Measurements from ENCODE around the gene LIN7A. TPM values are rescaled to one million over a fixed set of nuclear protein-coding genes. Genes with fewer than 3 reads are reported as not detected.
"Not testable (repeated sequence)": the region's sequence is repeated elsewhere in the genome, so short reads cannot be mapped to it uniquely, and the experiment has no call there.

LIN7A gene
- total and polyA plus RNA-seq, 2 of the 4 experiments (the other 2 are of a cell fraction): 10.8 to 24.7 TPM

DNA sequence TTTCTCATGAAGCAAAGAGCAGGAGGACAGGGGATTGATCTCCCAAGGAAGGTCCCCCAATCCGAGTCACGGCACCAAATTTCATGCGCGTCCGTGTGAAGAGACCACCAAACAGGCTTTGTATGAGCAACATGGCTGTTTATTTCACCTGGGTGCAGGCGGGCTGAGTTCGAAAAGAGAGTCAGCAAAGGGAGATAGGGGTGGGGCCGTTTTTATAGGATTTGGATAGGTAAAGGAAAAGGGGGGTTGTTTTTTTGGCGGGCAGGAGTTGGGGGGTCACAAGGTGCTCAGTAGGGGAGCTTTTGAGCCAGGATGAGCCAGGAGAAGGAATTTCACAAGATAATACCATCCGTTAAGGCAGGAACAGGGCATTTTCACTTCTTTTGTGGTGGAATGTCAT is 149.3 kb downstream of the LIN7A start:
- dilution Hi-C loops (cut with HindIII; ENCODE audit: low sequenced_read_pairs, unreplicated experiment); H2BK20ac ChIP-seq (ENCODE audit: low read depth, low read length); H2BK15ac ChIP-seq (ENCODE audit: low read depth, low read length); CTCF ChIA-PET; H3K4me1 ChIP-seq (ENCODE audit: control insufficient read depth, insufficient read depth, low read length); H3K4me3 ChIP-seq (ENCODE audit: insufficient read depth, low read depth, low read length); H3K9ac ChIP-seq (ENCODE audit: low read depth, low read length); BruUV-seq (replicated peaks); H3K56ac ChIP-seq (ENCODE audit: extremely low read depth, insufficient read depth, low read length); H2BK120ac ChIP-seq (ENCODE audit: low read depth, low read length); H3K9me1 ChIP-seq (ENCODE audit: insufficient read depth, low read length); H3K23ac ChIP-seq (ENCODE audit: low read depth, low read length); H3K18ac ChIP-seq (ENCODE audit: low read depth, low read length); DNase-seq; H2AFZ ChIP-seq (replicated peaks; ENCODE audit: low read length, poor library complexity); H3K4ac ChIP-seq (ENCODE audit: low read depth, low read length); ATAC-seq (ENCODE audit: low read depth); H4K20me1 ChIP-seq (ENCODE audit: insufficient read depth, low read length); H2AK9ac ChIP-seq (replicated peaks; ENCODE audit: low read depth, low read length, poor library complexity); H4K8ac ChIP-seq (ENCODE audit: low read depth in 2 of 2, low read length in 2 of 2); H3K4me2 ChIP-seq (ENCODE audit: low read depth, low read length); H2AK5ac ChIP-seq (ENCODE audit: low read depth, low read length); H3K9me3 ChIP-seq (ENCODE audit: control insufficient read depth, insufficient read depth, low read length); H2BK5ac ChIP-seq (ENCODE audit: low read depth, low read length, poor library complexity, severe bottlenecking); H3K14ac ChIP-seq (replicated peaks; ENCODE audit: low read depth, low read length); H3K79me1 ChIP-seq (ENCODE audit: low read depth in 1 of 2, low read length in 2 of 2); H3K27ac ChIP-seq (ENCODE audit: insufficient read depth, low read length); H4K5ac ChIP-seq (ENCODE audit: low read depth, low read length); H4K91ac ChIP-seq (ENCODE audit: insufficient read depth, low read depth, low read length); intact Hi-C loops (cut with micrococcal nuclease); H3K27me3 ChIP-seq (ENCODE audit: control insufficient read depth, insufficient read depth, low read length); H3K36me3 ChIP-seq (ENCODE audit: control insufficient read depth, insufficient read depth, low read length): not testable (repeated sequence)
- POLR2A ChIA-PET (ENCODE audit: unreplicated experiment): interaction anchor here (0.6 kb wide), 1 partner anchor 20 kb away, joined by 10 read pairs; no protein-coding TSS in a partner anchor
- WGBS, 2 experiments (ENCODE audit: extremely low coverage in 2 of 2, insufficient read length in 1 of 2): 100% methylated on average over 1 of the region's 10 CpGs; no CpG with 5 or more reads in 1 of the 2 experiments
- in situ Hi-C loops (cut with MboI; ENCODE audit: low sequenced_read_pairs): loop anchor here (25.0 kb wide), 1 partner anchor 1376 kb away; no protein-coding TSS in a partner anchor

DNA sequence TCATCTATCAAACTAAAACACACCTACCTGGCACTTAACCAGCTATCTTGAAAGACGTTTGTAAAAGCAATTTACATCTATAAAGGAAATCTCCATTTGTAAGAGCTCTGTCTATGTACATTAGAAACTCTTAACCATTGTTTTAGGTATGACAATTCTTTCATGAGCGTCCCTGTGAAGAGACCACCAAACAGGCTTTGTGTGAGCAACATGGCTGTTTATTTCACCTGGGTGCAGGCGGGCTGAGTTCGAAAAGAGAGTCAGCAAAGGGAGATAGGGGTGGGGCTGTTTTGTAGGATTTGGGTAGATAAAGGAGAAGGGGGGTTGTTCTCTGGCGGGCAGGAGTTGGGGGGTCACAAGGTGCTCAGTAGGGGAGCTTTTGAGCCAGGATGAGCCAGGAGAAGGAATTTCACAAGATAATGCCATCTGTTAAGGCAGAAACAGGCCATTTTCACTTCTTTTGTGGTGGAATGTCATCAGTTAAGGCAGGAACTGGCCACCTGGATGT is 154.7 kb downstream of the LIN7A start:
- dilution Hi-C loops (cut with HindIII; ENCODE audit: low sequenced_read_pairs, unreplicated experiment); H2AK9ac ChIP-seq (replicated peaks; ENCODE audit: low read depth, low read length, poor library complexity); H3K4me1 ChIP-seq (ENCODE audit: control insufficient read depth, insufficient read depth, low read length); POLR2A ChIA-PET (ENCODE audit: unreplicated experiment); H3K27me3 ChIP-seq (ENCODE audit: control insufficient read depth, insufficient read depth, low read length); BruUV-seq (replicated peaks); ATAC-seq (ENCODE audit: low read depth); H3K27ac ChIP-seq (ENCODE audit: insufficient read depth, low read length); H3K56ac ChIP-seq (ENCODE audit: extremely low read depth, insufficient read depth, low read length); H3K9me1 ChIP-seq (ENCODE audit: insufficient read depth, low read length); H4K5ac ChIP-seq (ENCODE audit: low read depth, low read length); H3K18ac ChIP-seq (ENCODE audit: low read depth, low read length); H3K9ac ChIP-seq (ENCODE audit: low read depth, low read length); H3K4ac ChIP-seq (ENCODE audit: low read depth, low read length); H2BK5ac ChIP-seq (ENCODE audit: low read depth, low read length, poor library complexity, severe bottlenecking); H3K4me2 ChIP-seq (ENCODE audit: low read depth, low read length); H2BK120ac ChIP-seq (ENCODE audit: low read depth, low read length); H4K20me1 ChIP-seq (ENCODE audit: insufficient read depth, low read length); H3K9me3 ChIP-seq (ENCODE audit: control insufficient read depth, insufficient read depth, low read length); H3K79me1 ChIP-seq (ENCODE audit: low read depth in 1 of 2, low read length in 2 of 2); H3K36me3 ChIP-seq (ENCODE audit: control insufficient read depth, insufficient read depth, low read length); H4K8ac ChIP-seq (ENCODE audit: low read depth in 2 of 2, low read length in 2 of 2); H2BK20ac ChIP-seq (ENCODE audit: low read depth, low read length); H3K4me3 ChIP-seq (ENCODE audit: insufficient read depth, low read depth, low read length); H2AK5ac ChIP-seq (ENCODE audit: low read depth, low read length); H3K23ac ChIP-seq (ENCODE audit: low read depth, low read length); intact Hi-C loops (cut with micrococcal nuclease); H4K91ac ChIP-seq (ENCODE audit: insufficient read depth, low read depth, low read length); DNase-seq; H3K14ac ChIP-seq (replicated peaks; ENCODE audit: low read depth, low read length); H2AFZ ChIP-seq (replicated peaks; ENCODE audit: low read length, poor library complexity); H2BK15ac ChIP-seq (ENCODE audit: low read depth, low read length): not testable (repeated sequence)
- in situ Hi-C loops (cut with MboI; ENCODE audit: low sequenced_read_pairs): loop anchor here (25.0 kb wide), 1 partner anchor 1371 kb away; no protein-coding TSS in a partner anchor
- CTCF ChIA-PET: interaction anchor here (1.2 kb wide), 1 partner anchor 55 kb away, joined by 3 read pairs; no protein-coding TSS in a partner anchor
- 100% methylated on average over 1 of the region's 5 CpGs; no CpG with 5 or more reads in 1 of the 2 experiments for WGBS, 2 experiments (ENCODE audit: extremely low coverage in 2 of 2, insufficient read length in 1 of 2)

Data from IMR-90 (cell line).